Subcutaneous abdominal adipose tissue (tissue), 5 donors: ENCODE data around the gene USP49.

Source experiments
- H3K27ac ChIP-seq: one replicate; pipeline ENCODE4 v1.7.0; 2013; ENCODE audit warnings: low read depth, mild to moderate bottlenecking, inconsistent platforms, low read length, moderate library complexity
- H3K27me3 ChIP-seq, 5 donors: one replicate each; pipeline ENCODE4 v1.7.0; 2013; ENCODE audit warnings: low read length in 5 of 5, inconsistent platforms in 1 of 5; ENCODE audit not compliant: control insufficient read depth in 5 of 5, insufficient read depth in 4 of 5
- H3K36me3 ChIP-seq, 5 donors: one replicate each; pipeline ENCODE4 v1.7.0; 2013; ENCODE audit warnings: low read length in 5 of 5; ENCODE audit not compliant: control insufficient read depth in 5 of 5, insufficient read depth in 5 of 5
- H3K4me1 ChIP-seq, 5 donors: one replicate each; pipeline ENCODE4 v1.7.0; 2013; ENCODE audit warnings: low read length in 5 of 5, mild to moderate bottlenecking in 3 of 5, moderate library complexity in 1 of 5; ENCODE audit not compliant: control insufficient read depth in 5 of 5, insufficient read depth in 5 of 5
- H3K4me3 ChIP-seq, 5 donors: one replicate each; pipeline ENCODE4 v1.7.0; 2013; ENCODE audit warnings: low read length in 5 of 5, low read depth in 1 of 5
- H3K9ac ChIP-seq, 5 donors: one replicate each; pipeline ENCODE4 v1.7.0; 2013; ENCODE audit warnings: low read length in 5 of 5, mild to moderate bottlenecking in 4 of 5, moderate library complexity in 3 of 5
- H3K9me3 ChIP-seq, 5 donors: one replicate each; pipeline ENCODE4 v1.7.0; 2013; ENCODE audit warnings: low read length in 5 of 5; ENCODE audit not compliant: control insufficient read depth in 5 of 5
- donor health status: healthy.
- donor health status: healthy.
- donor health status: healthy.
- donor health status: healthy.
- donor health status: healthy.

USP49 gene

DNA sequence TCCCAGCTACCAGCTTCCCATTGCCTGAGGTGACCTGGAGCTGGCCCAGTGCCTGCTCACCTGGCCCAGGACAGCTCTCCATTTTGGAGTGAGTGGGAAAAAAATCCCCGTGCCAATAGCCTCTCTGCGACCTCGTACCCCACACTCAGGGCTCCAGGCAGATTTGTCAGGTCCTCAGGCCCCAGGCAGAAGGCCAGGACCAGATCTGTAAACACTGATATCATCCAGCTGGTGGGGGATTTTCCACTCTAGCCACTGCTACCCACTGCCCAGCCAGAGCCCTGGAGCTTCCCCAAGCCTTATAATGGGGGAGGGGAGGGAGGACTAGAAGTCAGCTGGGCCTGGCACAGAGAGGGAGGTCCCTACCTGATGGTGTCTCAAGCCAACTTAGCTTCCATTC is 146.6 kb downstream of the USP49 start:
- H3K9ac ChIP-seq = no peak overlapping the region
- no peaks in the 10 kb centered on the region for H3K4me1 ChIP-seq
- H3K9me3 ChIP-seq = no peaks in the 10 kb centered on the region
- H3K36me3 ChIP-seq = no peaks in the 10 kb centered on the region
- H3K4me3 ChIP-seq = no peak overlapping the region
- H3K27ac ChIP-seq = no peak overlapping the region
- H3K27me3 ChIP-seq = no peaks in the 10 kb centered on the region

DNA sequence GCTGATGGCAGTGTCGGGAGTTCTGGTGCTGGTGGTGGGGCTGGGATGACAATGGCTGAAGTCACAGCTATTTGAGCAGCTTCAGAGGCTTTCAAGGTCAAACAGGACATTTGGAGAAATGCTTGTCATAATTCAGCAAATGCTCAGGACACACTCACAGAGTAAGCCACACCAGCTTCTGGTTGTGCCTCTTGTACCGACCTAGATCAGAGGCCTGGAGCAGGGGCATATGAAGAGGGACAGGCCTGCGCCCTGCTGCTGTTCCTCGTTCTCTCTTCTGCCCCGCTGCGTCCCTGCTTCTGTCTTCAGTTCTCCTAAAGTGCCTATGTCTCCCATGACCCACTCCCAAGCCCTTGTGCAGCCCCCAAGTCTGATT is 147.1 kb downstream of the USP49 start:
- Histone ChIP-seq H3K9me3 (no peaks in the 10 kb centered on the region), H3K4me1 (no peaks in the 10 kb centered on the region), H3K4me3 (no peak overlapping the region), H3K27ac (no peak overlapping the region), H3K27me3 (no peaks in the 10 kb centered on the region), H3K9ac (no peak overlapping the region), H3K36me3 (no peaks in the 10 kb centered on the region)

- Histone ChIP-seq H3K4me1 (no peaks in the 10 kb centered on the region), H3K27me3 (no peaks in the 10 kb centered on the region), H3K9me3 (no peaks in the 10 kb centered on the region), H3K36me3 (no peaks in the 10 kb centered on the region), H3K27ac (no peak within 1 kb of the TSS), H3K9ac (no peak within 1 kb of the TSS), H3K4me3 (no peak within 1 kb of the TSS)
Observed at GRCh38 chr6:41747256-41748101, 147.7 kb downstream of the USP49 start, which contains the start of gene PGC. Gene PGC, minus strand, starts transcription at chr6:41747397. Its CDS starts 63 bp downstream, at chr6:41747334.

- Histone ChIP-seq H3K4me3 (no peak overlapping the region), H3K27me3 (no peaks in the 10 kb centered on the region), H3K9me3 (no peaks in the 10 kb centered on the region), H3K27ac (no peak overlapping the region), H3K9ac (no peak overlapping the region), H3K4me1 (no peaks in the 10 kb centered on the region), H3K36me3 (no peaks in the 10 kb centered on the region)
Observed at GRCh38 chr6:41746107-41746506, 149.1 kb downstream of the USP49 start.

- H3K27ac ChIP-seq = no peak overlapping the region
- no peaks in the 10 kb centered on the region for H3K36me3 ChIP-seq
- H3K4me1 ChIP-seq = no peaks in the 10 kb centered on the region
- no peaks in the 10 kb centered on the region for H3K9me3 ChIP-seq
- H3K9ac ChIP-seq = no peak overlapping the region
- no peak overlapping the region for H3K4me3 ChIP-seq
- H3K27me3 ChIP-seq = peaks cover 0 to 6% (median 0%) of the 10 kb centered on the region in 5 donors
Observed at GRCh38 chr6:41744236-41744787, 150.9 kb downstream of the USP49 start.

- H3K36me3 ChIP-seq = no peaks in the 10 kb centered on the region
- H3K9ac ChIP-seq = no peak overlapping the region
- no peaks in the 10 kb centered on the region for H3K9me3 ChIP-seq
- H3K4me1 ChIP-seq = no peaks in the 10 kb centered on the region
- H3K4me3 ChIP-seq = no peak overlapping the region
- no peak overlapping the region for H3K27ac ChIP-seq
- H3K27me3 ChIP-seq = peaks cover 0 to 6% (median 0%) of the 10 kb centered on the region in 5 donors
Observed at GRCh38 chr6:41743406-41744235, 151.6 kb downstream of the USP49 start.

DNA sequence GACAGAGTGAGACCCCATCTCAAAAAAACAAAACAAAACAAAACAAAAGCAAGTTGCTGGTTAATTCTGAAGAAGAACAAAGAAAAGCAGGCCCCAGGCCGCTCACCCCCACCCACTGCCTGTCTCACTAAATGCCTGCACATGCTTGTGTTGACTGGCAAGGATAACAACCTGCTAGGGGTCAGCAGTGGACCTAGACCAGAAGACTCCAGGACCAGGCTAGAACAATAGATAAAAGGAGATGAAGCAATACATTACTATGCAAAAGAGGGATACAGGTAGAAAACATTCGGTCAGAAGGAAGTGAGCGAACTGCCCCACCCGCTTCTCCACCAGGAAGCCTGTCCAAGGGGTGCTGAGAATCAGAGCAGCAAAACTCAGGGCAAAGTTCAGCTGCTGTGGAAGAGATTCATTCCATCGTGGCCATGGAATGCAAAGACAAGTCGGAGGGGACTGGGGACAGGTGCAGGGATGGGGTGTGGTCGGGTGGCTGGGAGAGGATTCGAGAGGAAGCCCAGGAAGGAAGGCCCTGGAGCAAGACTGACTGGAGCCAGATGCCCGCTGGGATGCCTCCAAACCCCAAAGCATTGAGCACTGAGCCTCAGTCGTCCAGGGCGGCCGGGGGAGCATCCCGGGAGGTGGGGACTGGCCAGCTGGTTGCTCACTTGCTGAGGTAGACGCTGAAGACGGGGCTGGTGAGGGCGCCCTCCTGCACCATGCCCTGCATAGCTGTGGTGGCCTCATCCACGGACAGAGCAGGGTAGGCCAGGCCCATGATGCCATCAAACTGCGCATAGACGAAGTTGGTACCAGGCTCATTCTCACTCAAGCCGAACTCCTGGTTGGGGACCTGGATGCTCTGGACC is 153.3 kb downstream of the USP49 start:
- H3K27ac ChIP-seq = no peak overlapping the region
- no peaks in the 10 kb centered on the region for H3K4me1 ChIP-seq
- H3K27me3 ChIP-seq = peaks cover 0 to 6% (median 0%) of the 10 kb centered on the region in 5 donors
- no peaks in the 10 kb centered on the region for H3K36me3 ChIP-seq
- H3K4me3 ChIP-seq = no peak overlapping the region
- H3K9me3 ChIP-seq = no peaks in the 10 kb centered on the region
- H3K9ac ChIP-seq = no peak overlapping the region

- Histone ChIP-seq H3K4me3 (no peak overlapping the region), H3K9me3 (no peaks in the 10 kb centered on the region), H3K27ac (no peak overlapping the region), H3K4me1 (peaks cover 0 to 5% (median 4%) of the 10 kb centered on the region in 5 donors), H3K36me3 (no peaks in the 10 kb centered on the region), H3K9ac (no peak overlapping the region), H3K27me3 (peaks cover 0 to 6% (median 0%) of the 10 kb centered on the region in 5 donors)
Observed at GRCh38 chr6:41740366-41741162, 154.6 kb downstream of the USP49 start.
